Measurements from ENCODE around the gene MKLN1. TPM values are rescaled to one million over a fixed set of nuclear protein-coding genes. Genes with fewer than 3 reads are reported as not detected.

MKLN1 gene
- total and polyA plus RNA-seq, 12 donors: 9.5 to 48.2 (median 41.1) TPM

DNA sequence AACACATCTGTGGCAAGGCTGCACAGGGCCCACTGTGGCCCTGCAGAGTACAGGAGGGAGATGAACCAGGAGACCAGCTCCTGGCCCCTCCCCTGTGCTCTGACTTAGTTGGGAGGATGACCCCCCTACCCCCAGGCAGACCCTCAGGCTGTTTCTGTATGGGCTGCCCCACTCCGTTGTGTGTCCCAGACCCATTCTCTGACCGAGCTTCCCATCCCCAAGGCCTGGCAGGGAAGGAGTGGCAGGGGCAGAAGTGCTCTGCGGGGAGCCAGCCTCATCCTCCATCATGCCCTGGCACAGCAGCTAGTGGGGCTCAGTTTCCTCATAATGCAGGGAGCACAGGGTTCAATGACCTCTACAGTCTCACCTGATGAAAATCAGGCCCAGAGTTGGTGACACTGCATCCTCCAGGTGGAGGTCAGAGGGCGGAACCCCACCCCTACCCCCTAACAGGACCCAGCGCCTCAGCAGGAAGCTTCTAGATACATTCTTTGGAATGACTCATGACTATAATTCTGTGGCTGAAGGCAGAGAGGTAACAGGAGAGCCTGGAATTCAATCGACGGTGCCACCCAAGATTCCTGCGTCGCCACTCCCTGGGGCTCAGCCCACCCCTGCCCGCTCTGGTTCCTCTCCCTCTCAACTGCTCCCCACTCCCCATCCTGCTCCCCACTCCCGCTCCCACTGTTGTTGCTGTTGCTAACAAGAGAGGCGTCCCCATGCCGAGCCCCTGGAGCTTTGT is 210.6 kb downstream of the MKLN1 start:
- ATAC-seq: peak in 5 of 8 donors; percentile 2 to 34 (median 9)

DNA sequence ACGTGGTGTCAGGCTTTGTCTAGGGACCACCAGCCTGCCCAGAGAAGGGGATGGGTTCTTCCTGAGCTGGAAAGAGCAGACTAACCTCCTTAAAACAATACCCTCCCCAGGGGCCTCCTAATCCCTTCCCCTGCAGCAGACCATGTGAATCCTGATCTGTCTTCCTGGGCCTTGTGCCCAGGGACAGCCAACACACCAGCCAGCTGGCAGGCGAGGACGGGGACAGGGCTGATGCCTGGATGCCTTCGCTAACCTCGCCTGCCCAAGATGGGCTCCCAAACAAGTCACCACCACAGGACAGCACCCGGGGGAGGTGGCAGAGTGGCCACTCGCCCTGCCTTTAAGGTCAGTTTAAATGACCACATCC is 211.1 kb downstream of the MKLN1 start:
- intact Hi-C loops (cut with DNase I): loop anchor here in 1 of 10 donors (2.0 kb wide), 1 partner anchor 16 kb away; no protein-coding TSS in a partner anchor
- H3K4me1 ChIP-seq: peaks cover 40 to 100% (median 82%) of the 10 kb centered on the region in 9 donors
- DNase-seq (peak; percentile 50 to 57), ATAC-seq (peak; percentile 26 to 80 (median 62))
- no peaks in the 10 kb centered on the region for H3K27me3 ChIP-seq
- H3K36me3 ChIP-seq: peaks cover 0 to 11% (median 0%) of the 10 kb centered on the region in 9 donors
- TF ChIP-seq, protein P1, sequence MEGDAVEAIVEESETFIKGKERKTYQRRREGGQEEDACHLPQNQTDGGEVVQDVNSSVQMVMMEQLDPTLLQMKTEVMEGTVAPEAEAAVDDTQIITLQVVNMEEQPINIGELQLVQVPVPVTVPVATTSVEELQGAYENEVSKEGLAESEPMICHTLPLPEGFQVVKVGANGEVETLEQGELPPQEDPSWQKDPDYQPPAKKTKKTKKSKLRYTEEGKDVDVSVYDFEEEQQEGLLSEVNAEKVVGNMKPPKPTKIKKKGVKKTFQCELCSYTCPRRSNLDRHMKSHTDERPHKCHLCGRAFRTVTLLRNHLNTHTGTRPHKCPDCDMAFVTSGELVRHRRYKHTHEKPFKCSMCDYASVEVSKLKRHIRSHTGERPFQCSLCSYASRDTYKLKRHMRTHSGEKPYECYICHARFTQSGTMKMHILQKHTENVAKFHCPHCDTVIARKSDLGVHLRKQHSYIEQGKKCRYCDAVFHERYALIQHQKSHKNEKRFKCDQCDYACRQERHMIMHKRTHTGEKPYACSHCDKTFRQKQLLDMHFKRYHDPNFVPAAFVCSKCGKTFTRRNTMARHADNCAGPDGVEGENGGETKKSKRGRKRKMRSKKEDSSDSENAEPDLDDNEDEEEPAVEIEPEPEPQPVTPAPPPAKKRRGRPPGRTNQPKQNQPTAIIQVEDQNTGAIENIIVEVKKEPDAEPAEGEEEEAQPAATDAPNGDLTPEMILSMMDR (IDR thresholded peaks at IDR 0.05): no peak
- H3K9me3 ChIP-seq: no peaks in the 10 kb centered on the region
- WGBS, 2 donors: 23 to 35% methylated on average over 7 of the region's 7 CpGs
- H3K4me3 ChIP-seq: peak overlapping the region in 1 of 10 donors; percentile 7
- H3K27ac ChIP-seq: peak overlapping the region; percentile 0 to 92 (median 78)

More for the DNA sequence above, 210.6 kb downstream of the MKLN1 start:
- TF ChIP-seq, protein P1 (IDR thresholded peaks at IDR 0.05): no peak
- H3K27me3 ChIP-seq: no peaks in the 10 kb centered on the region
- no peak for DNase-seq
- intact Hi-C loops (cut with DNase I): loop anchor here in 1 of 10 donors (2.0 kb wide), 1 partner anchor 15 kb away; no protein-coding TSS in a partner anchor
- H3K9me3 ChIP-seq: no peaks in the 10 kb centered on the region
- 71 to 72% methylated on average over 13 of the region's 13 CpGs for WGBS, 2 donors
- H3K27ac ChIP-seq: peak overlapping the region; percentile 0 to 92 (median 78)
- H3K36me3 ChIP-seq: peaks cover 0 to 8% (median 0%) of the 10 kb centered on the region in 9 donors
- H3K4me3 ChIP-seq: peak overlapping the region in 1 of 10 donors; percentile 7
- H3K4me1 ChIP-seq: peaks cover 44 to 100% (median 87%) of the 10 kb centered on the region in 9 donors

DNA sequence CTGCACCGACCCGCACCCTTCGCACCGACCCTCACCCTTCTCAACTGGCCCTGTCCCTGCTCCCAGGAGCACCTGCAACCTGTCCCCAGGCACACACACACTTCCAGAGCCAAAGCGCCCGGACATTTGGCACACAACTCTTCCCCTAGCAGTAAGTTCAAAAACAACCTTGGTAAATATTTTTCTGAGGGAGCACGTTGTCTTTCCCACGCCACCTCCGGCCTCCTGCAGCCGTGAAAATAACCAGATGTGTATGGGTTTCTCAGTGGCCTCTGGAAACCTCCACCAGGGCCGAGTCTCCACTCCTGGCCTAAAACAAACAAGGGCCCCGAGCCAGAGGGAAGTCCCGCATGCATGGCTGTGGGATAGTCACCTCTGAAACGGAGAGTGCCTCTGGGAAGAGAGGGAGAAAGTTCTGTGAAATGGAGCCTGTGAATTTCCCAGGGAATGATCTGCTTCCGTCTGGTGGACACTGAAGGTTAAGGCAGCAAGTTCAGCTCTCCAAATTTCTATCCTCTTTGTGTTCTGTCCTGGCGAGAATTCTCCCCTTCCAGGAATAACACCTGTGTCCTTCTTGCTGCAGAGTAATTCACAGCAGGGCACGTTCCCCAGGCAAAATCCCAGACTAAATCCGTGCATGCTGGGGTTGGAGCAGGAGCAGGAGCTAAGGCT is 213.0 kb downstream of the MKLN1 start:
- H3K27me3 ChIP-seq: no peaks in the 10 kb centered on the region
- H3K4me1 ChIP-seq: peaks cover 36 to 100% (median 83%) of the 10 kb centered on the region in 9 donors
- peak overlapping the region in 2 of 10 donors; percentile 6 to 22 for H3K4me3 ChIP-seq
- intact Hi-C loops (cut with DNase I): loop anchor here in 7 of 10 donors (2.0 to 10.0 kb wide), 4 partner anchors 28 to 114 kb away; no protein-coding TSS in a partner anchor
- DNase-seq: peak in 1 of 2 donors; percentile 62
- no peaks in the 10 kb centered on the region for H3K9me3 ChIP-seq
- peak overlapping the region; percentile 55 to 92 (median 78) for H3K27ac ChIP-seq
- peak in 6 of 8 donors; percentile 4 to 45 (median 20) for ATAC-seq
- peaks cover 0 to 11% (median 0%) of the 10 kb centered on the region in 9 donors for H3K36me3 ChIP-seq
- TF ChIP-seq, protein P1 (IDR thresholded peaks at IDR 0.05): peak in 8 of 9 donors; percentile 20 to 52 (median 38)
- WGBS, 2 donors: 35 to 37% methylated on average over 18 of the region's 18 CpGs

DNA sequence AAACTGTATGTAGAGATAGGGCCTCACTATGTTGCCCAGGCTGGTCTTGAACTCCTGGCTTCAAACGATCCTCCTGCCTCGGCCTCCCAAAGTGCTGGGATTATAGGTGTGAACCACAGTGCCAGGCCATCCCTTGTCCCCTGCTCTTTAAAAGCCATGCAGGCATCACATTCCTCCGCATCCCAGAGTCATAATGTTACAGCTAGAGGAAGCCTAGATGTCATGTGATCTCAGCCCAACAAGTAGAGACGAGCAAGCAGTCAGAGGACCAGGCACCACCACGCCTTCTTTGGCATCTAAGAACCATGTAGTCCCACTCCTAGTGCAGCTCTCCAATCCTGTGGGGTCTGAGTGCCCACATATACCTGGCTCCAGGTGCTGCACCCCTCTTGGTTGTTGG is 215.6 kb downstream of the MKLN1 start:
- Histone ChIP-seq H3K4me3 (no peak overlapping the region), H3K27me3 (no peaks in the 10 kb centered on the region), H3K36me3 (peaks cover 0 to 14% (median 0%) of the 10 kb centered on the region in 9 donors), H3K4me1 (peaks cover 18 to 97% (median 67%) of the 10 kb centered on the region in 9 donors), H3K9me3 (no peaks in the 10 kb centered on the region), H3K27ac (peak overlapping the region in 8 of 10 donors; percentile 63 to 92 (median 82))
- ATAC-seq: no peak
- 86 to 88% methylated on average over 5 of the region's 5 CpGs for WGBS, 2 donors
- intact Hi-C loops (cut with DNase I): loop anchor here in 6 of 10 donors (5.0 to 10.0 kb wide), 3 partner anchors 36 to 112 kb away; no protein-coding TSS in a partner anchor
- TF ChIP-seq, protein P1 (IDR thresholded peaks at IDR 0.05): no peak
- no peak for DNase-seq
